ENCODE data around the gene STX16. TPM values are rescaled to one million over a fixed set of nuclear protein-coding genes. Genes with fewer than 3 reads are reported as not detected.

The STX16 gene
- total and polyA plus RNA-seq, 2 donors (not counting 1 experiment from before 2014, with no cell fraction given): 110 to 117 TPM

DNA sequence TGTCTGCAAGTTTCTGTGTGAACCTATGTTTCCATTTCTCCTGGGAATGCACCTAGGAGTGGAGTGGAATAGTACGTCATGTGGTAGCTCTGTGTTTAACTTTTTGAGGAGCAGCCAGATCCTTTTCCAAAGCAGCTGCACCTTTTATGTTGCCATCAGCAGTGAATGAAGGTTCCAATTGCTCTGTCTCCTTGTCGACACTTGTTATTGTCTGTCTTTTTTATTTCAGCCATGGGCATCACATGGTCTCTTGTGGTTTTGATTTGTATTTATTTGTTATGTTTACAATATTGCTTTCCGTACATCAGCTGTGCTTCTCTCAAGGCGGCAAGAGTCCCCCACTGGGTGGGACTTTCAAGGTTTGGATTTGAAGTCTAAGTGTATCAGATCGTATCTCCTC is 33.9 kb upstream of the STX16 start:
- no peaks in the 10 kb centered on the region for H3K4me1 ChIP-seq (ENCODE audit: control insufficient read depth in 2 of 2, insufficient read depth in 2 of 2, low read length in 2 of 2)
- ATAC-seq (ENCODE audit: low read depth) (no peak), DNase-seq (no peak)
- peaks cover 4% of the 10 kb centered on the region for H3K9me3 Mint-ChIP-seq (ENCODE audit: insufficient read depth)
- ChIA-PET CTCF (no interaction called here), POLR2A (no interaction called here)
- H3K9me3 ChIP-seq (ENCODE audit: control extremely low read depth in 1 of 3, control insufficient read depth in 2 of 3, insufficient read depth in 1 of 3, low read length in 2 of 3): no peaks in the 10 kb centered on the region
- intact Hi-C loops (cut with micrococcal nuclease): no loop called here
- H3K27ac Mint-ChIP-seq: no peak overlapping the region
- H3K27me3 ChIP-seq (replicated peaks in 1 of 4; ENCODE audit: control extremely low read depth in 1 of 4, control insufficient read depth in 3 of 4, insufficient read depth in 4 of 4, low read length in 3 of 4): peaks cover 0 to 7% (median 0%) of the 10 kb centered on the region in 4 experiments
- peaks cover 38% of the 10 kb centered on the region for H3K27me3 Mint-ChIP-seq
- H2AFZ ChIP-seq (ENCODE audit: insufficient read depth, low read depth, low read length, poor library complexity, severe bottlenecking): no peak overlapping the region
- no peaks in the 10 kb centered on the region for H4K20me1 ChIP-seq (ENCODE audit: control insufficient read depth, insufficient read depth, low read length, poor library complexity, severe bottlenecking)
- no peak overlapping the region for H3K4me3 ChIP-seq (ENCODE audit: control extremely low read depth in 1 of 5, extremely low read depth in 1 of 5, insufficient read depth in 1 of 5, low read depth in 2 of 5, low read length in 4 of 5)
- H3K27ac ChIP-seq (ENCODE audit: low read length in 2 of 2): no peak overlapping the region
- H3K9ac ChIP-seq (ENCODE audit: low read length): no peak overlapping the region
- H3K36me3 ChIP-seq (replicated peaks in 1 of 2; ENCODE audit: control extremely low read depth in 1 of 2, control insufficient read depth in 1 of 2, extremely low read depth in 1 of 2, insufficient read depth in 2 of 2, low read length in 1 of 2): no peaks in the 10 kb centered on the region
- H3K79me2 ChIP-seq (ENCODE audit: control insufficient read depth, insufficient read depth, low read length): no peaks in the 10 kb centered on the region
- H3K4me1 Mint-ChIP-seq: no peaks in the 10 kb centered on the region
- H3K4me3 Mint-ChIP-seq: no peak overlapping the region
- TF ChIP-seq EZH2 (IDR thresholded peaks at IDR 0.05; ENCODE audit: borderline replicate concordance, insufficient read depth, low read depth, low read length, poor library complexity, severe bottlenecking): no peak
- TF ChIP-seq, protein P1, sequence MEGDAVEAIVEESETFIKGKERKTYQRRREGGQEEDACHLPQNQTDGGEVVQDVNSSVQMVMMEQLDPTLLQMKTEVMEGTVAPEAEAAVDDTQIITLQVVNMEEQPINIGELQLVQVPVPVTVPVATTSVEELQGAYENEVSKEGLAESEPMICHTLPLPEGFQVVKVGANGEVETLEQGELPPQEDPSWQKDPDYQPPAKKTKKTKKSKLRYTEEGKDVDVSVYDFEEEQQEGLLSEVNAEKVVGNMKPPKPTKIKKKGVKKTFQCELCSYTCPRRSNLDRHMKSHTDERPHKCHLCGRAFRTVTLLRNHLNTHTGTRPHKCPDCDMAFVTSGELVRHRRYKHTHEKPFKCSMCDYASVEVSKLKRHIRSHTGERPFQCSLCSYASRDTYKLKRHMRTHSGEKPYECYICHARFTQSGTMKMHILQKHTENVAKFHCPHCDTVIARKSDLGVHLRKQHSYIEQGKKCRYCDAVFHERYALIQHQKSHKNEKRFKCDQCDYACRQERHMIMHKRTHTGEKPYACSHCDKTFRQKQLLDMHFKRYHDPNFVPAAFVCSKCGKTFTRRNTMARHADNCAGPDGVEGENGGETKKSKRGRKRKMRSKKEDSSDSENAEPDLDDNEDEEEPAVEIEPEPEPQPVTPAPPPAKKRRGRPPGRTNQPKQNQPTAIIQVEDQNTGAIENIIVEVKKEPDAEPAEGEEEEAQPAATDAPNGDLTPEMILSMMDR (IDR thresholded peaks at IDR 0.05): no peak
- no peak overlapping the region for H3K4me2 ChIP-seq (replicated peaks; ENCODE audit: low read depth, low read length, poor library complexity, severe bottlenecking)
- 93% methylated on average over 4 of the region's 5 CpGs for WGBS (ENCODE audit: insufficient coverage)

DNA sequence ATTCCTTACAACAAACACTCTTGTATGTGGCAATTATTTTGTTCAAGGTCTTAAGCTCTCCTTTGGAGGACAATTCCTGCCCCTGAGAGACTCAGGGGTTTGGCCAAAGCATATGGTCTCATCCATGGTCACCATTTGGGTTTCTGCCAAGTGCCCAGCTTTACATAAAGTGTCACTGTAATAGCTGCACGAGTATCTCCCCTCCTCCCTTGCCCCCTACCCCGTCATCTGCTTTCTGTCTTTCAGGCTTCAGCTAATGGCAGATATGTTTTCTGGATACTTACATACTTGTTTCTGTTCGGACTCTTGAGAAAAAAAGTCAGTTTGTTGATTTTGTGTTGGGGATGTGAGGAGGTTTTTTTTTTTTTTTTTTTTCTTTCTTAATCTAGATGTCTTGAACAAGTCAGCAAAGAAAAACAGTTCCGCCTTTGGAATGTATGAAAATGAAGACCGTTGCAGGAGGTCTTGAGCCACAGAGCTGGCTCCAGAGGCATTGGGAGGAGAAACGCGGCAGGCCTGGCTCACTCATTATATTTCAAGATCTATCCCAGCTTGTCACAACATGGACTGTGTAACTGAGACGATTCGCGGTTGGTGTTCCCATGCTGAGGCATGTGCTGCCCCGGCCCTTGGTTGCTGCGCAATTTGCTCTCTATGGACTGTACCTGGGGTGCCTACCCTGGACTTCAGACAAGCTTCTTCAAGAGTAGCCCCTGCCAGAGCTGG is 32.6 kb upstream of the STX16 start:
- no peak overlapping the region for H3K4me3 Mint-ChIP-seq
- H3K27me3 ChIP-seq (replicated peaks in 1 of 4; ENCODE audit: control extremely low read depth in 1 of 4, control insufficient read depth in 3 of 4, insufficient read depth in 4 of 4, low read length in 3 of 4): peaks cover 0 to 7% (median 0%) of the 10 kb centered on the region in 4 experiments
- intact Hi-C loops (cut with micrococcal nuclease): no loop called here
- ChIA-PET CTCF (no interaction called here), POLR2A (no interaction called here)
- H2AFZ ChIP-seq (ENCODE audit: insufficient read depth, low read depth, low read length, poor library complexity, severe bottlenecking): no peak overlapping the region
- no peaks in the 10 kb centered on the region for H3K79me2 ChIP-seq (ENCODE audit: control insufficient read depth, insufficient read depth, low read length)
- H3K9ac ChIP-seq (ENCODE audit: low read length): no peak overlapping the region
- H3K4me1 Mint-ChIP-seq: no peaks in the 10 kb centered on the region
- H3K4me2 ChIP-seq (replicated peaks; ENCODE audit: low read depth, low read length, poor library complexity, severe bottlenecking): no peak overlapping the region
- H3K27ac Mint-ChIP-seq: no peak overlapping the region
- no peak for ATAC-seq (ENCODE audit: low read depth)
- no peak for DNase-seq
- no peak overlapping the region for H3K4me3 ChIP-seq (ENCODE audit: control extremely low read depth in 1 of 5, extremely low read depth in 1 of 5, insufficient read depth in 1 of 5, low read depth in 2 of 5, low read length in 4 of 5)
- no peaks in the 10 kb centered on the region for H3K4me1 ChIP-seq (ENCODE audit: control insufficient read depth in 2 of 2, insufficient read depth in 2 of 2, low read length in 2 of 2)
- H3K36me3 ChIP-seq (replicated peaks in 1 of 2; ENCODE audit: control extremely low read depth in 1 of 2, control insufficient read depth in 1 of 2, extremely low read depth in 1 of 2, insufficient read depth in 2 of 2, low read length in 1 of 2): no peaks in the 10 kb centered on the region
- no peak overlapping the region for H3K27ac ChIP-seq (ENCODE audit: low read length in 2 of 2)
- TF ChIP-seq EZH2 (IDR thresholded peaks at IDR 0.05; ENCODE audit: borderline replicate concordance, insufficient read depth, low read depth, low read length, poor library complexity, severe bottlenecking): no peak
- TF ChIP-seq, protein P1 (IDR thresholded peaks at IDR 0.05): no peak
- peaks cover 4% of the 10 kb centered on the region for H3K9me3 Mint-ChIP-seq (ENCODE audit: insufficient read depth)
- peaks cover 38% of the 10 kb centered on the region for H3K27me3 Mint-ChIP-seq
- WGBS (ENCODE audit: insufficient coverage): 97% methylated on average over 6 of the region's 12 CpGs
- H3K9me3 ChIP-seq (ENCODE audit: control extremely low read depth in 1 of 3, control insufficient read depth in 2 of 3, insufficient read depth in 1 of 3, low read length in 2 of 3): no peaks in the 10 kb centered on the region
- H4K20me1 ChIP-seq (ENCODE audit: control insufficient read depth, insufficient read depth, low read length, poor library complexity, severe bottlenecking): no peaks in the 10 kb centered on the region

Data from B cell (primary cell).